ENCODE data around the gene RERG. TPM values are rescaled to one million over a fixed set of nuclear protein-coding genes. Genes with fewer than 3 reads are reported as not detected.

The RERG gene
- polyA plus RNA-seq, 2 of the 4 experiments (the other 2 are of a cell fraction), result 0.48 to 0.79 TPM

- ChIA-PET POLR2A (no interaction called here), CTCF (interaction anchor here (0.8 to 8.9 kb wide), 8 partner anchors 9 to 74 kb away, joined by 3 to 141 read pairs (median 4); partner anchors contain the start of gene RERG)
- H3K4me2 ChIP-seq, result peak overlapping the region; percentile 48
- peaks cover 21% of the 10 kb centered on the region for H3K4me1 ChIP-seq
- WGBS (ENCODE audit: missing lambda C conversion rate), result 2% methylated on average over 2 of the region's 2 CpGs
- no peak overlapping the region for H3K4me3 ChIP-seq
- TF ChIP-seq MAX (IDR thresholded peaks at IDR 0.05) (no peak), USF2 (IDR thresholded peaks at IDR 0.05) (no peak), FOSL2 (IDR thresholded peaks at IDR 0.05) (peak; percentile 63), FOSL2 (CRISPR knock-in tag; IDR thresholded peaks at IDR 0.05) (peak; percentile 81), BCL3 (IDR thresholded peaks at IDR 0.05) (0 out of 3 replicates have a peak, but pooled peaks have one; percentile 38), NPAS2 (CRISPR knock-in tag; IDR thresholded peaks at IDR 0.05; ENCODE audit: borderline replicate concordance) (no peak), RARB (CRISPR knock-in tag; IDR thresholded peaks at IDR 0.05) (no peak), RCOR1 (IDR thresholded peaks at IDR 0.05; ENCODE audit: low read depth, low read length) (no peak), SREBF2 (IDR thresholded peaks at IDR 0.05) (no peak), CHD2 (IDR thresholded peaks at IDR 0.05; ENCODE audit: low read length, partially characterized antibody) (no peak), EP300 (IDR thresholded peaks at IDR 0.05) (peak in 1 of 2 experiments; percentile 24; a peak in 1 of 5 replicates), HOXB13 (CRISPR knock-in tag; IDR thresholded peaks at IDR 0.05; ENCODE audit: low read depth) (no peak), KDM5A (IDR thresholded peaks at IDR 0.05) (no peak), BHLHE40 (IDR thresholded peaks at IDR 0.05; ENCODE audit: low read depth, low read length) (no peak), JUNB (IDR thresholded peaks at IDR 0.05) (peak; percentile 86), CEBPB (IDR thresholded peaks at IDR 0.05) (peak in 1 of 2 experiments; percentile 25; a peak in 1 of 4 replicates), RAD21 (conservative IDR thresholded peaks at IDR 0.05 in 1 of 2, IDR thresholded peaks at IDR 0.05 in 1 of 2) (0 out of 5 replicates have a peak, but pooled peaks of 1 of the 2 experiments have one; percentile 15), HDAC2 (IDR thresholded peaks at IDR 0.05) (no peak), ZFP36 (IDR thresholded peaks at IDR 0.05; ENCODE audit: borderline replicate concordance, partially characterized antibody) (peak; percentile 19), GATA3 (IDR thresholded peaks at IDR 0.05; ENCODE audit: borderline replicate concordance) (peak; percentile 82)
- no peak for FAIRE-seq
- DNase-seq (ENCODE audit: low read depth in 1 of 2, low spot score in 1 of 2), result peak in 1 of 2 experiments; percentile 48
- ATAC-seq, result peak in 1 of 2 experiments; percentile 56; a peak in 2 of 6 replicates
- no peak overlapping the region for H3K27ac ChIP-seq
- H3K9me3 ChIP-seq, result no peaks in the 10 kb centered on the region
Observed at GRCh38 chr12:15152868-15153267, 68.3 kb downstream of the RERG start.

- Histone ChIP-seq H3K9me3 (no peaks in the 10 kb centered on the region), H3K4me2 (peak overlapping the region; percentile 48), H3K4me3 (no peak overlapping the region), H3K4me1 (peaks cover 21% of the 10 kb centered on the region), H3K27ac (peak overlapping the region in 1 of 2 experiments; percentile 21; a peak in 1 of 6 replicates)
- WGBS (ENCODE audit: missing lambda C conversion rate), result 68% methylated on average over 1 of the region's 1 CpG
- ATAC-seq (peak; percentile 53 to 67; a peak in 3 of 6 replicates), DNase-seq (ENCODE audit: low read depth in 1 of 2, low spot score in 1 of 2) (peak in 1 of 2 experiments; percentile 20), FAIRE-seq (no peak)
- POLR2A ChIA-PET, result no interaction called here
- TF ChIP-seq RNF2 (IDR thresholded peaks at IDR 0.05; ENCODE audit: borderline replicate concordance, low read depth), result no peak
- TF ChIP-seq SMC3 (IDR thresholded peaks at IDR 0.05), result no peak
- TF ChIP-seq RFX5 (IDR thresholded peaks at IDR 0.05), result no peak
- TF ChIP-seq USF2 (IDR thresholded peaks at IDR 0.05), result no peak
- TF ChIP-seq PBX3 (IDR thresholded peaks at IDR 0.05), result no peak
- TF ChIP-seq CBX2 (IDR thresholded peaks at IDR 0.05; ENCODE audit: borderline replicate concordance, low read depth), result no peak
- TF ChIP-seq ZSCAN20 (CRISPR knock-in tag; IDR thresholded peaks at IDR 0.05), result no peak
- TF ChIP-seq RARB (CRISPR knock-in tag; IDR thresholded peaks at IDR 0.05), result no peak
- no peak for TF ChIP-seq FOSB (CRISPR knock-in tag; IDR thresholded peaks at IDR 0.05)
- CTCF ChIA-PET, result interaction anchor here (0.6 to 8.9 kb wide), 9 partner anchors 9 to 75 kb away, joined by 3 to 141 read pairs (median 3); partner anchors contain the start of gene RERG
Observed at GRCh38 chr12:15152456-15152855, 68.8 kb downstream of the RERG start.

Data from A549 (cell line).